ENCODE measurements around the gene CXXC1.
"Not testable (repeated sequence)": the region's sequence is repeated elsewhere in the genome, so short reads cannot be mapped to it uniquely, and the experiment has no call there.

The CXXC1 gene

DNA sequence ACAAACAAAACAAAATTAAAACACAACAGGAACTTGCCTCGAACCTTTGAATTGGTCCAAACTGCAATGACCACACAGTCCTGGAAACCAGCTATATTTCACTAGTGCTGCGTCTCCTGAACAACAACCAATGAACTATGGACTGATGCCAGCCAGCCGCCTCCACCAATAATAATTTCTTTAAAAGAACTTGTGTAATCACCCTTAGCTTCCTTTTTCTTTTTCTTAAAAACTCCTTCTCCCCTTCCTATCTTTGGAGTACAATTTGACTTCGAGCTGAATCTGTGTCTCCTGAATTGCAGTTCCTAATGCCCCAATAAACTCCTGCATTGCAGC is 1.6 kb upstream of the CXXC1 start:
- peaks cover 3% of the 10 kb centered on the region for H3K36me3 ChIP-seq (ENCODE audit: insufficient read depth, low read length)
- no peak overlapping the region for H3K4me3 ChIP-seq (ENCODE audit: low read depth in 1 of 2, low read length in 2 of 2)
- H3K9ac ChIP-seq (ENCODE audit: low read length) = no peak overlapping the region
- H3K9me3 ChIP-seq (ENCODE audit: low read length) = no peaks in the 10 kb centered on the region
- no peak overlapping the region for H3K27ac ChIP-seq (ENCODE audit: low read depth, low read length)
- H3K27me3 ChIP-seq (ENCODE audit: control insufficient read depth in 1 of 2, insufficient read depth in 2 of 2, low read length in 2 of 2) = no peaks in the 10 kb centered on the region
- no peaks in the 10 kb centered on the region for H3K4me1 ChIP-seq (ENCODE audit: insufficient read depth, low read length)

DNA sequence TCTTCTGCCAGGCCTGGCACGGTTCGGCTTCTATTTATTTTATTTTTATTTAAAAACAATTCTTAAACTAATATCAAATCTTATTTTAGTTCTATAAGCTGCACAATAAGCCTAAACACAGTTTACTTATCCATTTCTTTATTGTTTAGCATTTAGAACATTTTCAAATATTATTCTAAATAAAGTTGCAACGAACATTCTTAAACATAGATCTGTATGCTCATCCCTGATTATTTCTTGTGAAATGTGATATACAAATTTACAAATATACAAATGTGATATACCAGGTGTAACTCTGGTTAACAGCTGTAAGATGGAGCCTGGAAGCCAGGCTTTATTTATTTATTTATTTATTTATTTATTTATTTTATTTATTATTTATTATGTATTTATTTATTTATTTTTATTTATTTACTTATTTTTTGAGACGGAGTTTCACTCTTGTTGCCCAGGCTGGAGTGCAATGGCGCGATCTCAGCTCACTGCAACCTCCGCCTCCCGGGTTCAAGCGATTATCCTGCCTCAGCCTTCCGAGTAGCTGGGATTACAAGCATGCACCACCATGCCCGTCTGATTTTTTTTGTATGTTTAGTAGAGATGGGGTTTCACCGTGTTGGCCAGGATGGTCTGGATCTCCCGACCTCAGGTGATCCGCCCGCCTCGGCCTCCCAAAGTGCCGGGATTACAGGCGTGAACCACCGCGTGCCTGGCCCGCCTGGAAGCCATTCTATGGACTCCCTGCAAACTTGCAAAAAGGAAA is 1.0 kb upstream of the CXXC1 start:
- Histone ChIP-seq H3K27ac (ENCODE audit: low read depth, low read length) (peak overlapping the region; percentile 19), H3K4me3 (ENCODE audit: low read depth in 1 of 2, low read length in 2 of 2) (peak overlapping the region; percentile 47 to 90), H3K9ac (ENCODE audit: low read length) (peak overlapping the region; percentile 33)
- not testable (repeated sequence) for H3K36me3 ChIP-seq (ENCODE audit: insufficient read depth, low read length); H3K4me1 ChIP-seq (ENCODE audit: insufficient read depth, low read length); H3K9me3 ChIP-seq (ENCODE audit: low read length); H3K27me3 ChIP-seq (ENCODE audit: control insufficient read depth in 1 of 2, insufficient read depth in 2 of 2, low read length in 2 of 2)

DNA sequence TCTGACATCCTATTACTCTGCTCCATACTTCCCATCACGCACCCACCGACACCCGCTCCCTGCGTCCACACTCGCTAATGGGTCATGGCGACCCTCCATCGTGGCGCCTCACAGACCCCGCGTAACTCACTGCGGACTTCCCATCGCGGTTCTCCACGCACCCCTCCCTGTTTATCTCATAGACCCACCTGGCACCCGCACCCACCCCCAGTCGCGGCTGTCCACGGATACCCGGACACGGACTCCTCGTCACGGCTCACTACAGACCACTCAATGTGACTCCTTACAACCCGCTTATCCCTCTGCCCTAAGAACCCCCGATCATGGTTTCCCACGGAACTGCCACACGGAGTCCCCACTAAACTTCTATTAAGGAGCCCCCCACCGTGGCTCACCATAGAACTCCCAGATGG is 458 bp downstream of the CXXC1 start:
- H3K9ac ChIP-seq (ENCODE audit: low read length) = peak overlapping the region; percentile 75
- H3K4me1 ChIP-seq (ENCODE audit: insufficient read depth, low read length) = peaks cover 4% of the 10 kb centered on the region
- H3K27me3 ChIP-seq (ENCODE audit: control insufficient read depth in 1 of 2, insufficient read depth in 2 of 2, low read length in 2 of 2) = no peaks in the 10 kb centered on the region
- H3K27ac ChIP-seq (ENCODE audit: low read depth, low read length) = peak overlapping the region; percentile 77
- peak overlapping the region; percentile 58 to 90 for H3K4me3 ChIP-seq (ENCODE audit: low read depth in 1 of 2, low read length in 2 of 2)
- no peaks in the 10 kb centered on the region for H3K9me3 ChIP-seq (ENCODE audit: low read length)
- peaks cover 24% of the 10 kb centered on the region for H3K36me3 ChIP-seq (ENCODE audit: insufficient read depth, low read length)

DNA sequence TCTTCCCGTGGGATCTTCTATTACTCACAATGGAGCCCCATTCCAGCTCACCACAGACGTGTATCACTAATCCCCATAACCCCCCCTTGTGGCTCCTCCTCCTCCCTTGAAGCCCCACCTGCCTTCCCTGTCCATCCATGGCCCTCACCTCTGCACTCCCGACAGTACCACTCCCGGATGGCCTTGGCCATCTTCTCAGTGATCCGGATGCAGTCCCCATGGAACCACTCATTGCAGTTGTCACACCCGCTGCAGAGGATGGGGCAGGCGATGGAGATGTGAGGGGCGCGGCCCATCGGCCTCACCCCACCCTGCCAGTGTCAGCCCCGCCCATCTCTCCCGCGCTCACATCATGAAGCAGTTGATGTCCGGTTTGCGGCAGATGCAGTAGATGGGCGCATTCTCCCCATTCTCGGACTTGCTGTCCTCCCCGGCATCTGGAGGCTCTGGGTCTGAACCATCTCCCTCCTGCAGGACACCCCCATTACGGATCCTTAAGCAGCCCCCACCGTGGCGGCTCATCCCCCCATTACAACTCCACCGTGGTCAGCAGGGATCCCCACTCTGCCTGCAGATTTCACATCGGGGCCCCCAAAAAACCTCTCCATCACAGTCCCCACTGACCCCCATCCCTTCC is 983 bp downstream of the CXXC1 start:
- Histone ChIP-seq H3K9ac (ENCODE audit: low read length) (peak overlapping the region; percentile 75), H3K4me3 (ENCODE audit: low read depth in 1 of 2, low read length in 2 of 2) (peak overlapping the region; percentile 58 to 90)

DNA sequence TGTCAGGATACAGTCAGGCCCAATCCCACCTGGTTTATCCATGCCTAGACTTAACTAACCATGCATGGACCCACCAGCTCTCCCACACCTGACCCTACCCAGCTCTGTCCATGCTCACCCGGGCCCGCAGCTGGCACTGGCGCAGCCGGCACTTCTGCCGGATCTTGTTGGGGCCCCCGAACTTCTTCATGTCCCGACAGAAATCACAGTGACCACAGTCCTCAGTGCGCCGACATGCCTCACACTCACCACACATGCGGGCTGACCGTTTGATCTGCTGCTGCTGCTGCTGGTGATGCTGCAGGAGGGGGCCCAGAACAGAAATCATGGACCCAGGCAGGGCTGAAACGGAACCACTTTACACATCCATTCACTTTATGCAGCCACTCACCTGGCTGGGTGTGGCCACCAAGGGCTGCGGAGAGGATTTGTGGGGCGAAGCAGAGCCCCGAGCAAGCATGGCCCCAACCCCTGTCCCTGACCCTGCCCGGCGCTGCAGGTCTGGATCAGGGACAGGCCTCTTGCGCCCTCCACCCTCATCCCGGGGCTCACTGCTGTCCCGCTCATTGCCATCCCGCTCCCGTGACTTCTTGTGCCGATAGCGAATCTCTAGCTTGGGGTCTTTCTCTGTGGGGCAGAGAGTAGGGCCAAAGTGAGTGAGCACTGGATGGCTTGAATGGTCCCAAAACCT is 1.7 kb downstream of the CXXC1 start:
- H3K4me3 ChIP-seq (ENCODE audit: low read depth in 1 of 2, low read length in 2 of 2) = no peak overlapping the region
- no peaks in the 10 kb centered on the region for H3K9me3 ChIP-seq (ENCODE audit: low read length)
- peaks cover 6% of the 10 kb centered on the region for H3K4me1 ChIP-seq (ENCODE audit: insufficient read depth, low read length)
- H3K9ac ChIP-seq (ENCODE audit: low read length) = no peak overlapping the region
- H3K36me3 ChIP-seq (ENCODE audit: insufficient read depth, low read length) = peaks cover 24% of the 10 kb centered on the region
- no peak overlapping the region for H3K27ac ChIP-seq (ENCODE audit: low read depth, low read length)
- no peaks in the 10 kb centered on the region for H3K27me3 ChIP-seq (ENCODE audit: control insufficient read depth in 1 of 2, insufficient read depth in 2 of 2, low read length in 2 of 2)

More for the DNA sequence above, 983 bp downstream of the CXXC1 start:
- no peaks in the 10 kb centered on the region for H3K27me3 ChIP-seq (ENCODE audit: control insufficient read depth in 1 of 2, insufficient read depth in 2 of 2, low read length in 2 of 2)
- H3K9me3 ChIP-seq (ENCODE audit: low read length) = no peaks in the 10 kb centered on the region
- H3K4me1 ChIP-seq (ENCODE audit: insufficient read depth, low read length) = peaks cover 6% of the 10 kb centered on the region
- peaks cover 24% of the 10 kb centered on the region for H3K36me3 ChIP-seq (ENCODE audit: insufficient read depth, low read length)
- H3K27ac ChIP-seq (ENCODE audit: low read depth, low read length) = peak overlapping the region; percentile 77

DNA sequence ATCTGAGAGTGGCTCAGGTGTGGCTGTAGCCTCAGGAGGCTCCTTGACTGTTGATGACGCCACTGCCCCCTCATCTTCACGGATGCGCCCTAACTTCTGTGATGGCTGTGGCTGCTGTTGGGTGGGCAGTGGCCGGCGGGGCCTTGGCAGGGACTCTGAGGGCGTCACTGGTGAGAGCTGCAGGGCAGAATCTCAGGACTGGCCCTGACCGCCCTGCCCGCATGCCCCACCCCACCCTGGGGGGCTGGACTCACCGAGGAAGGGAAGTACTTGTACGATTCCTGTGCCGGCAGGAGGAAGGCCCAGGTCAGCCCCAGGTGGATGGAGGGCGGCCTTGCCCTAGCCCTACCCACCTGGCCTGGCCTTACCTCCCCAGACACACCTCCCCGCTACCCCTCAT is 2.4 kb downstream of the CXXC1 start:
- no peaks in the 10 kb centered on the region for H3K9me3 ChIP-seq (ENCODE audit: low read length)
- no peak overlapping the region for H3K4me3 ChIP-seq (ENCODE audit: low read depth in 1 of 2, low read length in 2 of 2)
- H3K27me3 ChIP-seq (ENCODE audit: control insufficient read depth in 1 of 2, insufficient read depth in 2 of 2, low read length in 2 of 2) = no peaks in the 10 kb centered on the region
- H3K27ac ChIP-seq (ENCODE audit: low read depth, low read length) = no peak overlapping the region
- peaks cover 13% of the 10 kb centered on the region for H3K4me1 ChIP-seq (ENCODE audit: insufficient read depth, low read length)
- H3K36me3 ChIP-seq (ENCODE audit: insufficient read depth, low read length) = peaks cover 24% of the 10 kb centered on the region
- H3K9ac ChIP-seq (ENCODE audit: low read length) = no peak overlapping the region

DNA sequence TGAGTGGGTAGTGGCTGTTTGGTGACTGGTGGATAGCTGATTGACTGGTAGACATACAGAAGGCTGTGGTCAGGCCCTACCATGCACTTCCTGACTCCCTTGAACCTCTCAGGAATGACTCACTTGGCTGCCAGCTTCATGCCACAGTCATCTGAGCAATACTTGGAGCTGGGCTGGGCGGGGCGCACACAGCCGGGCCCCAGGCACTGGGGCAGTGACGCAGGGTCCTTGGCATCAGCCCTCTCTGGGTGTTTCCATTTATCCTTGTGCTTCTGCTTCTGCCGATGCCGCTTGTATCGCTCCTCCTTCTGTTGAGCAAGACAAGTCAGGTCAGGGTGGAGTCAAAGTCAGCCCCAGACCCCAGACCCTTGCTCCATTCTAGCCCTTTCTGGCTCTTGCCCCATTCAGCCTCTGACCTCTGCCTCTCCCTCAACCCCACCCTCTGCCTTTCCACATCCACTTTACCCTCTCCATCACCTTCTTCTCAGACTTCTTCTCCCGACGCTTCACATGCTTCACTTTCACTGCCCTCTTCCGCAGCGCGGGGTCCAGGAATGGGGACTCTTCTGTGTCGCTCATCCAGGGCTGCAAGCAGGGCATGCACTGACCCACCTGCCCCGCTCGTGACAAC is 3.1 kb downstream of the CXXC1 start:
- no peak overlapping the region for H3K9ac ChIP-seq (ENCODE audit: low read length)
- peaks cover 19% of the 10 kb centered on the region for H3K4me1 ChIP-seq (ENCODE audit: insufficient read depth, low read length)
- H3K9me3 ChIP-seq (ENCODE audit: low read length) = no peaks in the 10 kb centered on the region
- peaks cover 24% of the 10 kb centered on the region for H3K36me3 ChIP-seq (ENCODE audit: insufficient read depth, low read length)
- H3K27me3 ChIP-seq (ENCODE audit: control insufficient read depth in 1 of 2, insufficient read depth in 2 of 2, low read length in 2 of 2) = no peaks in the 10 kb centered on the region
- H3K27ac ChIP-seq (ENCODE audit: low read depth, low read length) = no peak overlapping the region
- no peak overlapping the region for H3K4me3 ChIP-seq (ENCODE audit: low read depth in 1 of 2, low read length in 2 of 2)

DNA sequence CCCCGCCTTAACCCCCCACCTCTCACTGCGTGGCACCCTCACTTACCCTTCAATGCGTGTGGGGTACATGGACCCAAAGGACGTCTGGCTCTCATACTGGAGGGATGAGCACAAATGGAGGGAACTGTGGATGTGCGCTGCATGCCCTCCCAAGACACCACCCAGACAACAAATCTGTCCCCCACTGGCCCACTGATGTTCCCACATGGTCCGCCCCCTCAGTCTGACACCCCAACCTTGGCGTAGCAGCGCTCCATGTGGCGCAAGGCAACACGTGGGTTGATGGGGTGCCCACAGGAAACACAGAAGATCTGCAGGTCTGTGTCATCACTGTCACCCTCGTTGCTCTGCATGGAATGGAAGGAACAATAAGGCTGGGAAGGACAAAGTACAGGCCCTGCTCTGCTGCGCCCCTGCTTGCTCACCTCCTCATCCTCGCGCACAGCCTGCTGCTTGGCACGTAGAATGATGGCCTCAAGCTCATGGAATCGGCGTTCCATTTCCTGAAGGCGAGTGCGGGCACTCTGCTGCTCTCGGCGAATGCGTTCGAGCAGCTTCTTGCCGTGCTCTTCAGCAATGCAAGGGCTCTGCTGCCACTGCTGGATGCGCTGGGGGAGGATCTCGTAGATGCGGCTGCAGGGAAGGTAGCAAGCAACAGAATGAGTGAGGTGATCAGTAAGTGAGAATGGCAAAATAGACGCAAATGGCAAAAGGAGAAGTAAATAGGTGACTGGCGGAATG is 3.9 kb downstream of the CXXC1 start:
- Histone ChIP-seq H3K4me1 (ENCODE audit: insufficient read depth, low read length) (peaks cover 26% of the 10 kb centered on the region), H3K27me3 (ENCODE audit: control insufficient read depth in 1 of 2, insufficient read depth in 2 of 2, low read length in 2 of 2) (no peaks in the 10 kb centered on the region), H3K9me3 (ENCODE audit: low read length) (no peaks in the 10 kb centered on the region), H3K9ac (ENCODE audit: low read length) (no peak overlapping the region), H3K36me3 (ENCODE audit: insufficient read depth, low read length) (peaks cover 29% of the 10 kb centered on the region), H3K4me3 (ENCODE audit: low read depth in 1 of 2, low read length in 2 of 2) (no peak overlapping the region), H3K27ac (ENCODE audit: low read depth, low read length) (no peak overlapping the region)

DNA sequence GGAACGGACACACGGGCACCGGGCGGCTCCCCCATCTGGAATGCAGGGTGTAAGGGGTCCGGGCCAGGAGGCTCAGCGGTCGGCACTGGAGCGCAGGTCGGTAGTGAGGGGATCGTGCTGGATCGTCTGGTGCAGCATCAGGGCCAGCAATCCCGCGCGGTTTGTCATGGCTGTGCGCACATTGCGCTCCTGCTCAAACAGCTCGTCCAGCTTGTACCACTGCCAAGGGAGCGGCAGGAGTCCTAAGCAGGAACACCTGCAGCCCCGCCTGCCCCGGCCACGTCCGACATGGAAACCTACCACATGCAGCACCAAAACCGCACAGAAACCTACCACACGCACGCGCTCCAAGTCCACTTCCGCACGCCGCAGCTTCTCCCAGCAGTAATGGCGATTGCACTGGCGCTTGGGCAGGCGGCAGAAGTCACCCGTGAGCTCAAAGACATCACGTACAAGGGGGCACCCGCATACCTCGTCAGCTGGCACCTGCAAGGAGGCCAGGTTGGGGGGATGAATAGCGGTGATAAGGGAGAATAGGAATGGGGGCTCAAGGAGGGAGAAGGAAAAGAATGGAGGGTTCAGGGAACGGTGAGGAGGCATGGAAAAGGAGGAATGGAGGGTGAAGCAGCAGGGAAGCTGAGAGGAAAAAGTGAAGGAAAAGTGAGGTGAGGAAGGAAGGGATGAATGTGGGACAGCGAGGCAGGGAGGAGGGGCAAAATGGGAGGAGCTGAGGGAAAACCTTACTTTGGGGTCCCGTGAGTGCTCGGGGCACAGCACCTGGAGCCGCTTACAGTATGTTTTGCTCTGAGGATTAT is 4.8 kb downstream of the CXXC1 start:
- Histone ChIP-seq H3K9ac (ENCODE audit: low read length) (no peak overlapping the region), H3K36me3 (ENCODE audit: insufficient read depth, low read length) (peaks cover 32% of the 10 kb centered on the region), H3K9me3 (ENCODE audit: low read length) (no peaks in the 10 kb centered on the region), H3K27ac (ENCODE audit: low read depth, low read length) (peak overlapping the region; percentile 81), H3K4me1 (ENCODE audit: insufficient read depth, low read length) (peaks cover 27% of the 10 kb centered on the region), H3K4me3 (ENCODE audit: low read depth in 1 of 2, low read length in 2 of 2) (peak overlapping the region in 1 of 2 donors; percentile 99), H3K27me3 (ENCODE audit: control insufficient read depth in 1 of 2, insufficient read depth in 2 of 2, low read length in 2 of 2) (no peaks in the 10 kb centered on the region)

DNA sequence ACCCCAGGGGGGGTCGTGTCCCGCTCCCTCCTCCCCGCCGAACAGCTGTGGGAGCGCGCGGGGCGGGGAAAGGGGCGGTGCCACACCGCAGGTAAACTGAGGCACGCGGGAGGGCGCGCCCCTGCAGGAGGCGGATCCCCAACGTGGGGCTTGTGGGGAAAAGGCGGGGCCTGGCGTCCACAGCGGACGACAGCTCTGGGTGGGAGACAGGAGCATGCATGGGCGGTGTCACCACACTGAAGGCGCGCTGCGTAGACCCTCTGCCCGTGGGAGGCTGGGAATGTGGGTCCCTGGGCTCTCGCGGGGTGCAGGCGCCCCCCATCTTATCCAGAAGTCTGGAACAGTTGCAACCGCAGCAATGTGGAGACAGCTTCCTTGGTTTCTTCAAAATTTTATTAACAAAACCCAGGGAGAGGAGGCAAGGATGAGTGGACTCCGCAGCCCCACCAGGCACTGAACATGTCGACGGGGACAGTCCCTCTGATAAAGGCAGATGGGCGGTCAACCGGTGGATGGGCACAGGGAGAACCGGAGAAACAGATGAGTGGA is 5.4 kb downstream of the CXXC1 start:
- no peaks in the 10 kb centered on the region for H3K9me3 ChIP-seq (ENCODE audit: low read length)
- peak overlapping the region; percentile 69 to 99 for H3K4me3 ChIP-seq (ENCODE audit: low read depth in 1 of 2, low read length in 2 of 2)
- peaks cover 27% of the 10 kb centered on the region for H3K4me1 ChIP-seq (ENCODE audit: insufficient read depth, low read length)
- peaks cover 35% of the 10 kb centered on the region for H3K36me3 ChIP-seq (ENCODE audit: insufficient read depth, low read length)
- H3K27me3 ChIP-seq (ENCODE audit: control insufficient read depth in 1 of 2, insufficient read depth in 2 of 2, low read length in 2 of 2) = no peaks in the 10 kb centered on the region
- peak overlapping the region; percentile 75 for H3K9ac ChIP-seq (ENCODE audit: low read length)
- peak overlapping the region; percentile 81 for H3K27ac ChIP-seq (ENCODE audit: low read depth, low read length)

Measured in muscle layer of colon (tissue), 2 donors.